Mononuclear cell (primary cell): ENCODE data around the gene OLFM2. TPM values are rescaled to one million over a fixed set of nuclear protein-coding genes. Genes with fewer than 3 reads are reported as not detected.
"Not testable (repeated sequence)": the region's sequence is repeated elsewhere in the genome, so short reads cannot be mapped to it uniquely, and the experiment has no call there.

Experiments used
- H3K27me3 ChIP-seq: 2 replicates; pipeline ENCODE4 v1.6.0; 2011; ENCODE audit warnings: low read length, control low read depth; ENCODE audit not compliant: insufficient read depth
- H3K4me1 ChIP-seq: 2 replicates; pipeline ENCODE4 v1.5.1; 2011; ENCODE audit warnings: mild to moderate bottlenecking, low read length, control low read depth; ENCODE audit not compliant: insufficient read depth
- H3K4me3 ChIP-seq: 2 replicates; pipeline ENCODE4 v1.5.1; 2011; ENCODE audit warnings: mild to moderate bottlenecking, low read length, moderate library complexity
- H3K9me3 ChIP-seq: 2 replicates; pipeline ENCODE4 v1.5.1; 2011; ENCODE audit warnings: low read depth, mild to moderate bottlenecking, control low read depth, low read length
- total RNA-seq: library from RNA; depleted of rRNA; stranded (reverse); fragments of >200 nt; gene quantifications from one replicate; pipeline ENCODE4 v1.2.3, GENCODE V29; 2012

OLFM2 gene
- total RNA-seq, 1 donor, result 1.3 TPM

DNA sequence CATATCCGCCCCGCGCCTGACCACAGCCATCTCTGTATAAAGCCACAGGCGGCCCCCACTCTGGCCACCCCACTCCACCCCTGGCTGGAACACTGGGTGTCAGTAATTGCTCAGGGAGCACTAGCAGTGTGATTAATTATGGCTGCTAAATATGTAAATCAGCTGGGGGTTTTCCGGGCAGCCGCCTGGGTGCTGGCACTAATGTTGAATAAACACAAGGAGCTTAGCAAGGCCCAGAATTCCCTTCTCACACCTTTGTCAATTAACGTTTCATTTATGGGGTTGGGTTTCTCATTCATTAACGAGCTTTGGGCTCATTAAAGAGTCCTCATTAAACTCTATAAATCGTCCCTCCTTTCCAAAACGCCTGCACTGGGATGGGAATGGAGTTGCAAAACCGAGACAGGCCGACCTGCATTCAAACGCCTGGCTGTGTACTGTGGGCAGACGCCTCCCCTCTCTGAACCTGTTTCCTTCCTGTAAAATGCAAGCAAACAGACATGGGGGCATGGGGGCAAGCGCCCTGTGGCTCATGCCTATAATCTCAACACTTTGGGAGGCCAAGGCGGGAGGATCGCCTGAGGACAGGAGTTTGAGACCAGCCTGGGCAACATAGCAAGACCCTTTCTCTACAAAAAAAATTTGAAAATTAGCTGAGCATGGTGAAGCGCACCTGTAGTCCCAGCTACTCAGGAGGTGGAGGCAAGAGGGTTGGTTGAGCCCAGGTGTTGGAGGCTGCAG, 17.7 kb upstream of the OLFM2 start:
- no peaks in the 10 kb centered on the region for H3K9me3 ChIP-seq
- H3K27me3 ChIP-seq, result no peaks in the 10 kb centered on the region
- H3K4me3 ChIP-seq, result no peak overlapping the region
- H3K4me1 ChIP-seq, result no peaks in the 10 kb centered on the region

DNA sequence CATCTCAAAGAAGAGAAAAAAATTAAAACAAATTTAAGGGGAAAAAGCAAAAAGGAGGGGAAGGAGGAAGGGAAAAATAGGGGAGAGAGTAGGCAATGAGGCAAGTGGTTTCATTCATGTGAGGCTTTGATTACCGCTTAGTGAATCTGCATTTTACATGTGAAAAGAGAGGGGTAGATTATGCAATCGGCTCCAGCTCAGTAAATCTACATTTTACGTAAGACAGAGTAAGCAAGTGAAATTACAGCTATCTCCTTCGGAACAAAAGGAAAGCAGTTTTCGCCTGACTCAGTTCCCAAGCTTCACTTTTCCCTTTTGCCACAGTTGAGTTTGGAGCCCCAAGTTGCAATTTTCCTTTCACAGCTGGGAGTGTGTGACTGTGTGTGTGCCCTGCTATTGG, 16.0 kb upstream of the OLFM2 start:
- H3K27me3 ChIP-seq, result no peaks in the 10 kb centered on the region
- H3K4me1 ChIP-seq, result no peaks in the 10 kb centered on the region
- no peak overlapping the region for H3K4me3 ChIP-seq

DNA sequence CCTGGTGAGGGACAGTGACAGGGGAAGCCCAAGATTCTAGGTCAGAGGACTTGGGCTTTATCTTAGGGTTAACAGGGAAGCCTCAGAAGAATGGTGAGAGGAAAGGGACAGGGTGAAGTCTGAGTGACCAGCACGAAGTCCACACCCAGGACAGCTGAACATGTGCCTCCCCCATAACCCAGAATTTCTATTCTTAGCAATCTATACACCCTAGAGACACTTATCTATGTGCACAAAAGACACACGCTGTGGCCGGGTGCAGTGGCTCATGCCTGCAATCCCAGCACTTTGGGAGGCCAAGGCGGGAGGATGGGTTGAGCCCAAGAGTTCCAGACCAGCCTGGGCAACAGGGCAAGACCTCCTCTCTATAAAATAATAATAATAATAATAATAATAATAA, 11.1 kb upstream of the OLFM2 start:
- H3K4me1 ChIP-seq, result no peaks in the 10 kb centered on the region
- no peaks in the 10 kb centered on the region for H3K27me3 ChIP-seq
- H3K4me3 ChIP-seq, result no peak overlapping the region
- no peaks in the 10 kb centered on the region for H3K9me3 ChIP-seq

More for the DNA sequence above, 16.0 kb upstream of the OLFM2 start:
- no peaks in the 10 kb centered on the region for H3K9me3 ChIP-seq

DNA sequence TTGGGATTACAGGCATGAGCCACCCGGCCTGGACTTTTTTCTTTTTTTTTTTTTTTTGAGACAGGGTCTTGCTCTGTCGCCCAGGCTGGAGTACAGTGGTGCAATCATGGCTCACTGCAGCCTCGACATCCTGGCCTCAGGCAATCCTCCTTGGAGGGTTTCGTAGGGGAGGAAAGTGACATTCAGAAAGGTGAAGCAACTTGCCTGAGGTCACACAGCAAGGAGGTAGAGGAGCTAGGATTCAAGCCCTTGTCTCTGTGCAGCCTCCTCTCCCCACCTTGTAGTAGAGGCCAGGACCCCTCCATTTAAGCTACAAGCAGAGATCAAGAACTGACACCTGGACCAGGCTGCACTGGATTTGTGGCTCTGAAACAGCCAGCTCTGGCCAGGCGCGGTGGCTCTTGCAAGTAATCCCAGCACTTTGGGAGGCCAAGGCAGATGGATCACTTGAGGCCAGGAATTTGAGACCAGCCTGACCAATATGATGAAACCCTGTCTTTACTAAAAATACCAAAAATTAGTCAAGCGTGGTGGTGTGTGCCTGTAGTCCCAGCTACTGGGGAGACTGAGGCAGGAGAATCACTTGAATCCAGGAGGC, 10.3 kb upstream of the OLFM2 start:
- H3K4me3 ChIP-seq, H3K4me1 ChIP-seq, H3K27me3 ChIP-seq, H3K9me3 ChIP-seq: not testable (repeated sequence)

DNA sequence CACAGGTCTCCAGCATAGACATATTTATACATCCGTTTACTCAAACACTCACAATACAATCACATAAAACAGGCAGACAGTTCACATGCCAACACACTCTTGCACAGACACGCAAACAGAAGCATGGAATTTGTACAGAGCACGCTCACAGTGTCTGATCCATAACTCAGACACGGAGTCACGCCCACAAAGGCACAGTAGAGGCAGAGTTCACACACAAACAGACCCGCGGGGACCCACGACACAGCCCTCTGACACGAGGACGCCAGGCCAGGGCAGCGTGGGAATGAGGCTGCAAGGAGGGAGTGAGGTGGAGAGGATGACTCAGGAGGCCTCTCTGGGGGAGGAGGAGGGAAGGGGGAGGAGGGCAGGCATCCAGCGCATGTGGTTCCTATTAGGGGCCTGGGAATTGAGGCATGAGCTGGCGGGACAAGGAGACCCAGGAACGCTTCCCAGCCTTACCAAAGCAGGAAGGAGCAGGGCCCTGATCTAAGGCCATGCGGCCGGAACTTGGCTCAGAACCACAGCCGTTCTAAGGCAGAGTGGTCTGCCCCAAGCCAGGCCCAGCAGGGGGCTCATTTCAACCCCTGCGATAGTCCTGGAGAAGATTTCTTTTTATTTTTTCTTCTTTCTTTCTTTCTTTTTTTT, 9.1 kb upstream of the OLFM2 start:
- Histone ChIP-seq H3K9me3 (no peaks in the 10 kb centered on the region), H3K4me1 (no peaks in the 10 kb centered on the region), H3K4me3 (no peak overlapping the region), H3K27me3 (no peaks in the 10 kb centered on the region)

DNA sequence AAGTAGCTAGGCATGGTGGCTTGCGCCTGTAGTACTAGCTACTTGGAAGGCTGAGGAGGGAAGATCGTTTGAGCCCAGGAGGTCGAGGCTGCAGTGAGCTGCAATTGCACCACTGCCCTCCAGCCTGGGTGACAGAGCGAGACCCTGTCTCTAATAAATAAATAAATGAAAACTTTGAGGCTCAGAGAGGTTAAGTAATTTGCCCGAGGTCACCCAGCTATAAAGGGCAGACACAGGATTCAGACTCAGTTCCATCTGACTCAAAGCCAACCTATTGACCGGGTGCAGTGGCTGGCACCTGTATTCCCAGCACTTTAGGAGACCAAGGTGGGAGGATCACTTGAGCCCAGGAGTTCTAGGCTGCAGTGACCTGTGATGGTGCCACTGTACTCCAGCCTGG, 7.4 kb upstream of the OLFM2 start:
- Histone ChIP-seq H3K9me3 (no peaks in the 10 kb centered on the region), H3K4me3 (no peak overlapping the region), H3K27me3 (no peaks in the 10 kb centered on the region), H3K4me1 (no peaks in the 10 kb centered on the region)

DNA sequence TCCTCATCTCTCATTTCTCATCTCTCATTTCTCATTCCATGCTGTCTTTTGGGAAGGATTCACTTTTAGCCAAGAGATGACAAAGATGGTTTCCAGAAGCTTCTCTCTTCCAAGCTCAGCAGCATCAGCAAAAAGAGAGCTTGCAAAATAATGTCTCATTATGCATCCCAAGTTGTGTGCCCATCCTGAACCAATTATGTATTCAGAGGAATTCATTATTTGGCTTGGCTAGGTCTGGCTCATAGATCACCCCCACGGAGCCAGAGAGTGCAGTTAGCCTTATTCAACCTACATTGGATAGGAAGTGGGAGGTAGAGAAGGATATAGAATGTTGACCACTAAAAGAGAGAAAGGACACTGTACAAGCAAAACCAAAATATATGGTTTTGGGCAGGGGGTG, 5.4 kb upstream of the OLFM2 start:
- Histone ChIP-seq H3K27me3 (peaks cover 9% of the 10 kb centered on the region), H3K4me1 (no peaks in the 10 kb centered on the region), H3K9me3 (no peaks in the 10 kb centered on the region), H3K4me3 (no peak overlapping the region)

DNA sequence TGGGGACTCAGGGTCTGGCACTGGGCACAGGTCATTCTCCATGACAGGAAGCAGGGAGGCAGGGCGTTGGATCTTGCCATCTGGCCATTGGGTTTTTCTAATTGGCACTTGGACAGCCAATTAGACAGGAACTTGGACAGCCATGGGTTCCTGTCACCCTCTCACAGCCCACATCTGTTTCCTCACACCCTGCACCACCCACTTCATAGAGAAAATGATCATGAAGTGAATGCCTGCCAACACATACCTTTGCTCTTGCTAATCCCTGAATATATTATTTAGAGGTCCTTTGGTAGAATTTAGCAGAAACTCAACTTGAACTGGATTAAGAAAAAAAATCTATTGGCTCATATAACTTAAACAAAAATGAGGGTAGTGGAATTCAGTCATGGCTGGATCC, 4.9 kb upstream of the OLFM2 start:
- Histone ChIP-seq H3K4me3 (no peak overlapping the region), H3K27me3 (peaks cover 10% of the 10 kb centered on the region), H3K4me1 (no peaks in the 10 kb centered on the region), H3K9me3 (no peaks in the 10 kb centered on the region)

DNA sequence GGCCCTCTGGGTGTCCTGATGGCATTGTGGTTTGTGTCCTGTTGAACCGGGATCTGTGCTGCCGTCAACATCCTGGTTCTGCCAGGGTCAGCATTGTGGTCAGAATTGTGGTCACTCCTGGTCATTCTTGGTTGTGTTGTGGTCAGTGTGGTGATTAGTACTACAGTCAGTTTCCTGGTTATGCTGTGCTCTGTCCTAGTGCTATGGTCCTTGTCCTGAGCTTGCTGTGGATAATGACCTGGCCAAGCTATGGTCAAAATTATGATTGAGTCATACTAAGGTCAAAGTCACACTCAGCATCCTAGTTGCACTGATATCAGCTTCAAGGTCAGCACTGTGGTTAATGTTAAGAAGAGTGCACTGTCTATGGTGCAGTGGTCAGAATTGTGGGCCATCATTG, 4.5 kb upstream of the OLFM2 start:
- Histone ChIP-seq H3K27me3 (peaks cover 10% of the 10 kb centered on the region), H3K9me3 (no peaks in the 10 kb centered on the region), H3K4me3 (no peak overlapping the region), H3K4me1 (no peaks in the 10 kb centered on the region)

DNA sequence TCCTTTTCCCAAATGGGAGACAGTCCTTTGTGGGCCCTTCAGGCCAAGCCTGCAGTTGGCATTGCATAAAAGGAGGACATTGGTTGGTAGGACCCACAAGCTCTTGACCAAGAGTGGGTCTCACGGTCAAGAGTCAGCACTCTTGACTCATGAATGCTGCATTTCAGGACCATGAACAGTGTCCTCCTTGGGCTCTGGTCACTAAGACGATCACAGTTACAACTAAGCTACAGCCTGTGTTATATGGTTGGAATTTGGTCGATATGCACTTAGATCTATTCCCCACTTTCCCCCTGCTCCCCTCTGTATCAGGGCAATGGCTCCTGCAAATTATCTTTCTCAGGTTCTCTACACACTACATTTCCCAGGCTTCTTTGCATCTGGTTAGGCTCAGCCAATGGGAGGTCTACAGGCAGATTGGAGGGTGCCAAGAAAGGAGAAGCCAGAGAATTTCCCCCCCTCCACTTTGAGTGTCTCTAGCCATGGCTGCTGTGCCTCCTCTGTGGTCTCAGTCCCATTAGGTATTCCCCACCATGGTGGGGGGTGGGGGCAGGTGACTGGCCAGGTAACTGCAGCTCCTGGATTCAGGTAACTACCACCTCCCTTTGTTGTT, 3.1 kb upstream of the OLFM2 start:
- peaks cover 24% of the 10 kb centered on the region for H3K27me3 ChIP-seq
- H3K9me3 ChIP-seq, result no peaks in the 10 kb centered on the region
- H3K4me3 ChIP-seq, result no peak overlapping the region
- no peaks in the 10 kb centered on the region for H3K4me1 ChIP-seq

DNA sequence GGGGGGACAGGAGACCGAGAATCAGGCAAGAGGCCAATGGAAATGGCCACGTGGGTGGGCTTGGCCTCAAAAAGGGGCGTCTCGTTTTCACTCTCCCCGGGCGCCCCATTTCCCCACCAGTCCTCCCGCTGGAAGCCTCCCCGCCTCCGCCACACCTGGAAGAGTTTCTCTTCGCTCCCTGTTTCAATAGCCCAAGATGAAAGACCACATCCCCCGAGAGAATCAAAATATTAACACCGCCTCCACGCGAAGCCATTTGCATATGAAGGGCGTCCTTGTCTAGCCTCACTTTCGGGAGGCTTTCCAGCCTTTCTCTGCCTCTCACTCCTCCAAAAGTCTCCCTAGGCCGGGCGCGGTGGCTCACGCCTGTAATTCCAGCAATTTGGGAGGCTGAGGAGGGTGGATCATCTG, 691 bp upstream of the OLFM2 start:
- H3K9me3 ChIP-seq, result no peaks in the 10 kb centered on the region

DNA sequence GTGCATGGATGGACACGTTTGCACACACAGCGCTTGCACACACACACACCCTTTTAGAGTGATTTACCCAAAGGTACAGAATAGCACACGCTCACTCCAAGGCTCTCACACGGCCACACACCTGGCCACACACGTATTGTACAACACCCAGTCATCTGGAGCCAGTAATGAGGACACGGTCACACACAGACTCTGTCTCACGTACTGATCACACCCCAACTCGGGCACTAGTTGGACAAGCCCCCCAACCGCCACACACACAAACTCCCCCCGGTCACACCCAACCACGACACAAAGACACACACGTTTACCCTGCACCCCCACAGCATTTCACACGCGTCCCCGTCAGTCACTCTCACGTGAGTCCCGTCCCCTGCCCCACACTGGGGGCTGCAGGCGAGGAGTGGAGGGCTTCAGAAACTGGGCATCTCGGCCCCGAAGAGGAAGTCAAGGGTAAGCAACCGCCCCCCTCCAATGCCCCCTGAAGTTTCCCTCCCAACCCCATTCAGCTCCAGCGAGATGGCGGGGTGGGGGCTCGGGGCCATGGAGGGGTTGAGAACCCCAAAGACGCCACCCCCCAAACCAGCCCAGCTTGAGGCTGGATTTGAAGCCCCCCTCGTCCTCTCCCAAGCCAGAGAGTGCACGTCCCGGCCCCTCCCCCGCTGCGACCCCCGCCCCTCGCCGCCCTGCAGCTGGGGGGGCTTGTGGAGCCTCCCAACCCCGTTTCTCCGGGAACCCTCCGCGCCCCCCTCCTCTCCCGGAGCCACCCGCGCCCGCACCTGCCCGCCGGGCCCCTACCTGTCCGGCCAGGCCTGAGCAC, 599 bp downstream of the OLFM2 start:
- Histone ChIP-seq H3K27me3 (peaks cover 27% of the 10 kb centered on the region), H3K4me1 (peaks cover 3% of the 10 kb centered on the region), H3K4me3 (no peak overlapping the region), H3K9me3 (no peaks in the 10 kb centered on the region)

More for the DNA sequence above, 691 bp upstream of the OLFM2 start:
- no peak overlapping the region for H3K4me3 ChIP-seq
- H3K4me1 ChIP-seq, result no peaks in the 10 kb centered on the region
- H3K27me3 ChIP-seq, result peaks cover 27% of the 10 kb centered on the region

DNA sequence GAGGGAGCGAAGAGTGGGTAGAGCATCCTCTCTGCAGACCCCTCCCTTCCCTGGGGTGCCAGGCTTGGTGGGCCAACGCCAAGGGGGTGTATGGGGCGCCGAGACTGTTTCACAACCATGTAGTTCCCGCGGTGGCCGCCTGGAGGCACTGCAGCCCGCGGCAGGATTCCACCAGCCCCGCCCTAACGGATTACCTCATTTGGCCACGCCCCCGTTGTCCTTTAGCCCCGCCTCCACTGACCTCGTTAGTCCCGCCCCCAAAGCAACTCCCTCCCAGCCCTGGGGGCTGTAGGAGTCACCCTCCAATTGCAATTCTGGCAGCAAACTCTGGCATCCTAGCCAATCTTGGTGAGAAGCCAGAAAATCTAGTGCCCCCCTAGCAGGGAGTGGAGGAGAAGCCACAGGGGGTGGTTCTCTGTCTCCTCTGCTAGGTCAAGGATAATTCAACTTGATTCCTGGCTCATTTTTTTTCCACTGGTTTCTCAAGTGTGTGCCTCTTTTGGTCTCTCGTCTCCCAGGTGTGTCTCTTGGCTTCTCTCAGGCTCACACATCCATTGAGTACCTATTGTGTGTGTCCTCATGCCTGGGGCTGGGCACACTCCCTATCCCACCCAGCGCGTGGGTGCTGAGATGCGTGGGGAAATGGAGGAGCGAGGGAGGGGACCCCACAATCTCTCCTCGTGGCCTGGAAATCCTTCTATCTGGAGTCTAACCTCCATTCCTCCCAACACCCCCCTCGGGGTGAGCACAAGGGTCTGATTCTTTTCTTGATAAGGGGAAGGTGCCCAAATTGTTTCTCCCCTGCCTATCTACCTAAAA, 2.0 kb downstream of the OLFM2 start:
- Histone ChIP-seq H3K4me1 (peaks cover 3% of the 10 kb centered on the region), H3K9me3 (no peaks in the 10 kb centered on the region), H3K27me3 (peaks cover 27% of the 10 kb centered on the region), H3K4me3 (no peak overlapping the region)

DNA sequence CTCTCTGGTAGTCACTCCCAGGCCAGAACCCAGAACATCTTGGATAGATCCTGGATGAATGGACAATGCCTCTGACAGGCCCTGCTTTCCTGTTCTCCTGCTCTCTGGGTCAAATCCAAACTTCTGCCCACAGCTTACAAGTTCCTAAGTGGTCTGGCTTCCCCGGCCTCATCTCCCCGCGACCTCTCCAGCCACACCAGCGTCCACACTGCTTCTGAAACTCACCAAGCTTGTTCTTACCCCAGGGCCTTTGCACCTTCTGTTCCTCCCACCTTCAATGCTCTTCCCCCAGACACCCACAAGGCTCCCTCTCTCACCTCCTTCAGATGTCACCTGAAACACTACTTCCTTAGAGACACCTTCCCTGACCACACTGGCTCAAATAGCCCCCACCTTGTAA, 3.5 kb downstream of the OLFM2 start:
- Histone ChIP-seq H3K9me3 (no peaks in the 10 kb centered on the region), H3K4me1 (peaks cover 3% of the 10 kb centered on the region), H3K4me3 (no peak overlapping the region), H3K27me3 (peaks cover 27% of the 10 kb centered on the region)
